Suppressor macrophage (primary cell): ENCODE data around the gene RGS19.

Experiments
- DNase-seq, 4 experiments: peaks; one replicate each; pipeline ENCODE4 v3.0.0-alpha.2; 2020 to 2022

The RGS19 gene

GRCh38 chr20:64076061-64076997 lies 3.0 kb downstream of the RGS19 start:
- no peak for DNase-seq

GRCh38 chr20:64075556-64075955 lies 3.8 kb downstream of the RGS19 start:
- DNase-seq, result no peak

- DNase-seq, result no peak
These were observed 4.4 kb downstream of the RGS19 start for GRCh38 chr20:64074963-64075362.

GRCh38 chr20:64074184-64074789 lies 5.0 kb downstream of the RGS19 start:
- no peak for DNase-seq

GRCh38 chr20:64073476-64074183 lies 5.7 kb downstream of the RGS19 start:
- DNase-seq, result no peak

GRCh38 chr20:64072498-64073063 lies 6.7 kb downstream of the RGS19 start:
- DNase-seq, result no peak

- DNase-seq, result no peak
These were observed 7.7 kb downstream of the RGS19 start for GRCh38 chr20:64071341-64072332.

GRCh38 chr20:64070244-64070993 lies 8.9 kb downstream of the RGS19 start:
- no peak for DNase-seq

GRCh38 chr20:64069614-64070243 lies 9.6 kb downstream of the RGS19 start:
- peak; percentile 25 to 63 (median 49) for DNase-seq

- no peak for DNase-seq
These were observed 10.1 kb downstream of the RGS19 start for GRCh38 chr20:64069209-64069613.

GRCh38 chr20:64068386-64069208 lies 10.7 kb downstream of the RGS19 start:
- no peak for DNase-seq

GRCh38 chr20:64067733-64068307 lies 11.5 kb downstream of the RGS19 start:
- DNase-seq, result no peak

GRCh38 chr20:64067005-64067632 lies 12.2 kb downstream of the RGS19 start:
- no peak for DNase-seq

GRCh38 chr20:64065974-64066343 lies 13.4 kb downstream of the RGS19 start:
- DNase-seq, result peak in 3 of 4 experiments; percentile 23 to 53 (median 45)

GRCh38 chr20:64065062-64065973 lies 14.0 kb downstream of the RGS19 start:
- DNase-seq, result no peak

- no peak for DNase-seq
These were observed 15.1 kb downstream of the RGS19 start for GRCh38 chr20:64064145-64064698.
